Activated CD4-positive, alpha-beta T cell treated with anti-CD3 and anti-CD28 coated beads for 48 hours (primary cell): ENCODE data around the gene PYY.

ENCODE experiments used
- DNase-seq: peaks from one replicate; pipeline ENCODE4 v3.0.0-alpha.2; 2020

PYY gene

DNA sequence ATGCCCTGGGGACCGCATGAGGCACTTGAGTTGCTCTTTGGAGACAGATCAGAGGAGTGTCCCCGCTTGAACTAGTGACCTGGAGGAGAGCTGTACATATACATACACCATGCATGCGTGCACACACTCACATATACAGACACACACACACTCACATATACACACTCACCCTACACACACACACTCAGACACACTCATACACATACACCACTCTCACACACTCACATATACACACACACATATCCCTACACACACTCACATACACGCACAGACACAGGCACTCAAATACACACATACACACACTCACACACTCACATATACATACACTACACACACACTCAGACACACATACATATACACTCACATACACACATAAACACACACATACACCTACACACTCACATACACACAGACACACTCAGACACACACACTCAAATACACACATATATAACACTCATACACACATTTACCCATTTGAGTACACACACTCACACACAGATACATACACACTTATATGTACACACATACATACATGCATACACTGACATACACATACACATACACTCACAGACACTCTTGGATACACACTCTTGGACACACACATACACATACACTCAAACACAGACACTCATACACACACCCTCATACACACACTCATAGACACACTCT is 41.0 kb downstream of the PYY start:
- no peak for DNase-seq

DNA sequence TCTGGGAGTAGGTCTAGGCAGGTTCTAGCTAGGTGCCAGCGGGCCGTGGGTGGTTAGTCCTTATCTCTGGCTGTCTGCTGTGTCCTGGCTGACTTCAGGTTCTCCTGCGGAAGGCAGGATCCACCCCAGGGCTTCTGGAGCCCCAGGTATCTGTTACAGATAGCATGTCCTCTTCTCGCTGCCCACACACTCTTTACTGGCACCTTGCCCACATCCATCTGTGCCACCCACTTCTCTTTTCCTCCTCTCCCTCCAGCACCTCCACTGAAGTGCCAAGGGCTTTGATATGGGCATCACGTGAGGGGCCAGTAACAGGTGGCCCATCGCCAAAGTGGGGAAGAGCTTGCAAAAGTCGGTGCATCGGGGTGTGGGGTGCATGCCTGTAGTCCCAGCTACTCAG is 41.8 kb downstream of the PYY start:
- DNase-seq, result no peak

DNA sequence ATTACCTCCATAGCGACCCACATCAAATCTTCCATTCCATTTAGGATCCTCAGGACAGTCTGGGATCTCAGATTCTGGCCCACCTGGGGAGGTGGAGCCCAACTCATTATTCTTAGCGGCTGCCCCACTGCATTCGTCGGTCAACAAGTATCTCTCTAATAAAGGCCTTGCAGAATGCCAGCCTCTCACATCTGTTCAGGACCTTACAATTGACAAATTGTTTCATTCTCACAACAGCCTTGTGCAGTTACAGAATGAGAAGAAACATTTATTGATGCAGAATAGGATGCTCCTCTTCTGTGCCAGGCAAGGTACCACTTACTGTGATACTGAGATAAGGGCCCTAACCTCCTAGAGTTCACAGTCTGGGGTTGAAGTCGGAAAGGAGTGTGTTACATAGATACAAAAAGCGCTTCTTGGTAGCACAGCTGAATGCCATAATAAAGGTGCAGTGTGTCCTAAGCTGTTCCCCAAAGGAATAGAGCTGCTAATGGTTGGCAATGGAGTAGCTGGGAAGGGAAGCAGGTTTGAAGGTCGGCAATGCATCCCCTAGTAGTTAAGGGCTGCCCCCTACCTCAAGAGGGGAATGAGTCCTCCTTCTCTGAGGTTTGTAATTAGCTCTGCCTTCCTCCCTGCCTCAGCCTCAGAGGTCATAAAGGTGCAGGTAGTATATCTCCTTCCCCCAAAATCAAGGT is 44.1 kb downstream of the PYY start:
- no peak for DNase-seq

DNA sequence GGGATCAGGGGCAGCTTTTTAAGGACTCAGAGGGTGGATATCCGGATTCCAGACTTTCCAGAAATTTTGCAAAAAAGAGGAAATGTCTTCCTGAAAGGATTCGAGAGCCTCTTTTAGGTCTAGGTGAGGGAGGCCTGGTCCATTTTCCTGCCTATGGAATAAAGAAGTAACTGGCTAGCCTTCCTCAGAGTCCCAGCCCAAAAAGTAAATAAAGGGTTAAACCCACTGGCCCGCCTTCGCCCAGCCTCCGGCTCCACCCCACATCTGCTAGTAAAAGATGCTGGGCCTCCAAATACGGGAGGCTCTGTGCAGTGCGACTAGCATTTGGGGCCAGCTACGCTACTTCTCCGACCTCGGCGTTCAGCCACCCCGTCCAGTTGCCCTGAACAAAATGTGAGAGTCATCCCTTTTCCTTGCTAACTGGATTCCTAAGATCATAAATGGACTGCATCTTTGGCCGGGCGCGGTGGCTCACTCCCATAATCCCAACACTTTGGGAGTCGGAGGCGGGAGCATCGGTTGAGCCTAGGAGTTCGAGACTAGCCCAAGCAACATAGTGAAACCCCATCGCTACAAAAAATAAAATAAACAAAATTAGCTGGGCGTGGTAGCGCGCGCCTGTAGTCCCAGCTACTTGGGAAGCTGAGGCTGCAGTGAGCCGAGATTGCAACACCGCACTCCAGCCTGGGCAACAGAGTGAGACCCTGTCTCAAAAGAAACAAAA is 45.6 kb downstream of the PYY start:
- peak; percentile 70 for DNase-seq

DNA sequence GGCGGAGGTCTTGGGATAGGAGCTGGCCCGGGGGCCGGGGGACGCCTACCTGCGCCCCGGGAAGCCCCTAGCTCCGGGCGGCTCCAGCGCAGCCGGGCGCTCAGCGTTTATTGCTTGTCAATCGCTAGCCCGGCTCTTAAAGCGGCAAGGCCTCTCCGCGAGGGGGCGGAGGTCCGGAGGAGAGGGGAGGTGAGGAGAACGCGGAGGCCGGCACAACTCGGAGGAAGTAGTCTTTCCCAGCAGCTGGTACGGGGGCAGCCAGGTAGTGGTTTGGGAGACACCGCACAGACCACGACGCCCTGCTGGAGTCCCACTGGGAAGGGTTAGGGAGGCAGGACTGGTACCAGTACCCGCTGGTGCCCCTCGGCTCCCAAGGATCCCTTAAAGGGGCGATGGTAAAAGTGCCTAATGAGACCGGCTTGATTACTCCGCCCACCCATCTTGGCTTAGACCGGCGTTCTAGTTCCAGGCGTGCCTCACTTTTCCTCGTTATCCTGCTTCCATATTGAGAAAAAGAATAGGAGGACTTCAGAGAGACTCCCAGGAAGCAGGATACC is 46.2 kb downstream of the PYY start, which contains the start of gene MPP2:
TSS of gene MPP2 (minus strand) at position 112 of the 557 bp plus-strand sequence. CDS start 3,076 bp downstream, outside the sequence.
- DNase-seq, result peak; percentile 70

DNA sequence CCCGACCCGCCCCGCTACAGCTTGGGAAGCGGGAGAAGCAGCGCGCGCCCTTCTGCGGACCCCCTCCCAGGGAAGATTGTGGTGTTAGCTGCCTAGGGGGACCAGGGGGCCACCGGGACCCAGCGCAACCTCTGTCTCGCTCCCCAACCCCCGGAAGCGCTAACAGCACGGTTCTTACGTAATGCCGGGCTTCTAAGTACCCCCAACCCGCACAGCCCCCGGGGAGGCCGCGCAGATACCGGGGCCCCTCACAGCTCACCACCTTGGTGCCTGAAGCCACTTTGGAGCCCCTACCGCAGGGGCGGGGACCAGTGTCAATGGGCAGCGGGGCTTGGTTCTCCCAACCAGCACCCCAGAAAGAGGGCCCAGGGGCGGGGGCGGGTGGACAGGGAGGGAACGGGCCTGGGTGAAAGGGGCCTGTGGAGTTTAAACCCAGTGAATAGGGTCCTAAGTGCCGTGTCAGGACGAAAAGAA is 46.8 kb downstream of the PYY start:
- no peak for DNase-seq

DNA sequence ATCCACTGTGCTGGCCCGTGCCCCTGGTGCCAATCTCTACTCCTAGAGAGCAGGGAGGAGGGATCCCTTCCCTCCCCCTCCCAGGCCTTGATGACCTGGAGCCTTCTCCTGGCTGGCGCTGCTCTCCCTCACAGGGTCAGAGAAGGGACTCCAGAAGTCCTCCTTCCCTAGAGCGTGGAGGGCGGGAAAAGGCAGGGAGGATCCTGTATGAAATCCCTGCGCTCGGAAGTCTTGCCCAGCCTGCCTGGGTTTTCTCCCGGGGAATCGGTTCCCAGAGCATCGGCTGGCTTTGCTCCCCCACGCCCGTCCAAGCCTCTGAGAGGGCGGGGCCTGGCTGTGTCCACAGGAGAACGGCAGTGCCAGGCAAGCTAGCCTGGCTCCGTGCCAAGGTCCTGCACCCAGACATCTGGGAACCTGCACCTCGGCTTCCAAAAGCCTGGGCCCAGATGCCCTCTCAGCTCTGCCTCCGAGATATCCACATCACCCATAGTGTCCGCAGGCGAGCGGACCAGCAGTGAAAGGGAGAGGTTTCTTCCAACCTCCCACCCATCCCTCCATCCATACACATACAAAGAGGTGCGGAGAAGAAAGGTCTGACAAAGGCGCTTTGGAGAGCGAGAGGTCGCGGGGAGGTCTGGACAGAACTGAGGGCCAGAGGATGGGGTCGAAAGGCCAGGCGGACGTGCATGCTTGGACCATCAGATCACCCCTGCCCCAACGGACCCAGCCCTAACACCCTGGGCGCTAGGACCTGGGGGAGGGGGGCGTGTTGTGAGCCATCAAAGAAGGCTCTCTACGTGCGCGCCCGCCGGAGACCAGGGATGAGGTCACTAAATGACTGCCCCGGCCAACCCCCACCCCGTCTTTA is 47.5 kb downstream of the PYY start:
- peak; percentile 60 for DNase-seq

DNA sequence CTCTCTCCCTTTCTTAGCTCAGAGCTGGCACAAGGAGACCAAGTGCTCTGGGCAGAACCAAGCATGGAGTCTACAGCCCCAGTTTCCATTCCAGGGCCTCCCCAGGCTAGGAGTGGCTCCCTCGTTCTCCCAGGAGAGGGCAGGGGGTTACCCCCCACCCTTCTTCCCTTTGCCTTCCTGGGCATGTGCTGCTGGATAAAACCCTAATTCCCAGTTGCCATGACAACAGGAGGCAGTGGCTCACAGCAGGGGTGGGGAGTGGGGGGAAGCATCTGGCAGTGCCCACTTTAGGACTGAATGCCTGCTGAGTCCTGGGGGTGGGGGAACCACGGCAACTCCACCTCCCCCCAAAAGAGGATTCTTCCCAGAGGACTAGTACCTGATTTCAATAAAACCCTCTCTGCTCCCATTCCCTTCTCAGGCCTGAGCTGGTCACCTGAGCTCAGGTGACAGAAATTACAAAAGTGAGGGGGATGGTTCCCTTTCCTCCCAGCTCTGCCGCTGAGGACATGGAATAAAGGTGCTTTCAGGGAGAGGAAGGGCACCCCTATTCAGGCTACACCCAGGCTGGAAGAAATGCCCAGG is 48.2 kb downstream of the PYY start:
- no peak for DNase-seq
